OCI-LY3 (cell line): ENCODE results near the gene PRTFDC1.

Experiments used
- CTCF ChIP-seq: fragments of 200-600, 300-600 bp; sonication (generic); IDR thresholded peaks from 2 replicates; pipeline ENCODE4 v1.5.1; 2014; ENCODE audit warnings: antibody characterized with exemption, low read length, low read depth
- EZH2phosphoT487 ChIP-seq: fragments of 200-600 bp; shearing (Covaris generic); IDR thresholded peaks from 2 replicates; pipeline ENCODE4 v1.6.1; 2018; ENCODE audit warnings: antibody characterized with exemption, mixed run types, low read depth

DNA sequence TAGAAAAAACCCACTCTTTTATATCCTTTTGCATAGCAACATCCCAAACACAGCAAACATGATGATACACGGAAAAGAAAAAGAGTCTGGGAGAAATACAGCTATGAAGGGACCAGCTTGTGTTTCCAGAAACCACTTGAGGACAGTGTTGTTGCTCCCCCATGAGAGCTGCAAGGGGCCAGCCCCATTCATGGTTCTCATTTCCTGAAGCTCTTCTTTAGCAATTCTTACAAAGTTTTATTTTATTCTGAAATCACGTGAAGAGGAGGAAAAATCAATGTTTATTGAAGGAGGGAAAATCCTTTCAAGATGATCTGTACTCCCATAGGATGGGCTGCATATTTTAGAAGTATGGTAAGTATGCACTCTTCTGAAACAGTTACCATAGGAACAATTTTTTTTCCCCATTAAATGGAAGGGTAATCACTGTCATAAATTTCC lies 17.5 kb upstream of the PRTFDC1 start:
- TF ChIP-seq CTCF (no peak), EZH2phosphoT487 (no peak)
